Omental fat pad (tissue), 4 donors: ENCODE data around the gene PRPS1. TPM values are rescaled to one million over a fixed set of nuclear protein-coding genes. Genes with fewer than 3 reads are reported as not detected.

Experiments
- ATAC-seq: fragments of 150-250 bp; one replicate; pipeline ENCODE4 v1.9.1; 2016; ENCODE audit warnings: mild to moderate bottlenecking, moderate library complexity; ENCODE audit not compliant: low FRiP score
- DNase-seq: peaks from one replicate; pipeline ENCODE4 v3.0.0-alpha.2; 2019; ENCODE audit warnings: low spot score
- total RNA-seq, 4 donors: library from RNA; depleted of rRNA; stranded (reverse); fragments of >200 nt; gene quantifications; one replicate each; pipeline ENCODE4 v1.1.0, GENCODE V29; 2016
- TF ChIP-seq, protein P1 (sequence below), 3 donors: fragments of 450-650 bp; IDR thresholded peaks; one replicate each; pipeline ENCODE4 v1.5.1; 2016 to 2017; ENCODE audit warnings: antibody characterized with exemption in 3 of 3, mild to moderate bottlenecking in 3 of 3, moderate library complexity in 2 of 3

The PRPS1 gene
- total RNA-seq, 4 donors from 2014 or later, result 16.4 to 43.6 (median 24.8) TPM

DNA sequence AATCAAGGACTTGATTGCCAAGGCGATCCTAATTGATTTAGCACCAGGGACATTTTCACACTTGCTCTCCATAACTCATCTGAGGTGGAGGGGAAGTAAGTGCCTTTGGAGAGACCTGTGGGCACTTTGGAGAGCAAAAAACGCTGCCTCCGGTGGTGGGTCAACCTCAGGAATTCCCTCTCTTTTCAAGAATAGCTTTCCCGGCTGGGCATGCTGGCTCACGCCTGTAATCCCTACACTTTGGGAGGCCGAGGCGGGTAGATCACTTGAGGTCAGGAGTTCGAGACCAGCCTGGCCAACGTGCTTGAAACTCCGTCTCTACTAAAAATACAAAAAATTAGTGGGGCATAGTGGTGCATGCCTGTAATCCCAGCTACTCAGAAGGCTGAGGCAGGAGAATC, 49.2 kb downstream of the PRPS1 start:
- ATAC-seq (no peak), DNase-seq (no peak)
- TF ChIP-seq, protein P1, sequence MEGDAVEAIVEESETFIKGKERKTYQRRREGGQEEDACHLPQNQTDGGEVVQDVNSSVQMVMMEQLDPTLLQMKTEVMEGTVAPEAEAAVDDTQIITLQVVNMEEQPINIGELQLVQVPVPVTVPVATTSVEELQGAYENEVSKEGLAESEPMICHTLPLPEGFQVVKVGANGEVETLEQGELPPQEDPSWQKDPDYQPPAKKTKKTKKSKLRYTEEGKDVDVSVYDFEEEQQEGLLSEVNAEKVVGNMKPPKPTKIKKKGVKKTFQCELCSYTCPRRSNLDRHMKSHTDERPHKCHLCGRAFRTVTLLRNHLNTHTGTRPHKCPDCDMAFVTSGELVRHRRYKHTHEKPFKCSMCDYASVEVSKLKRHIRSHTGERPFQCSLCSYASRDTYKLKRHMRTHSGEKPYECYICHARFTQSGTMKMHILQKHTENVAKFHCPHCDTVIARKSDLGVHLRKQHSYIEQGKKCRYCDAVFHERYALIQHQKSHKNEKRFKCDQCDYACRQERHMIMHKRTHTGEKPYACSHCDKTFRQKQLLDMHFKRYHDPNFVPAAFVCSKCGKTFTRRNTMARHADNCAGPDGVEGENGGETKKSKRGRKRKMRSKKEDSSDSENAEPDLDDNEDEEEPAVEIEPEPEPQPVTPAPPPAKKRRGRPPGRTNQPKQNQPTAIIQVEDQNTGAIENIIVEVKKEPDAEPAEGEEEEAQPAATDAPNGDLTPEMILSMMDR (IDR thresholded peaks at IDR 0.05), result no peak

DNA sequence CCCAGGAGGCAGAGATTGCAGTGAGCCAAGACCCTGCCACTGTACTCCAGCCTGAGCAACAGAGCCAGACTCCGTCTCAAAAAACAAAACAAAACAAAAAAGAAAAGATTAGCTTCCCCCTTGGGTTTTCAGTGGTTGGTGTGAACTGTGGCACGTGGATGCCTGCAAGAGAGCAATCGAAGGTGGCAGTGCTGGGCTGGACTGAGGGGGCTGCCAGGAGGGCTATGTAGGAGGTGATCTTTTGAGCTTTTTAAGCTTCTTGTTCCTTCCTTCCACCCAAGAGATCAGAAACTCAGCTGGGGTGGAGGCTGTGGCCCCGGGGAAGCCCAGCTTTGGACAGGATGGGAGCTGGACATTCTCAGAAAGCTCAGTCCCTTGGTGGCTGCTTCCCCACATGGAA, 49.6 kb downstream of the PRPS1 start:
- TF ChIP-seq, protein P1 (IDR thresholded peaks at IDR 0.05), result no peak
- no peak for DNase-seq
- ATAC-seq, result no peak

DNA sequence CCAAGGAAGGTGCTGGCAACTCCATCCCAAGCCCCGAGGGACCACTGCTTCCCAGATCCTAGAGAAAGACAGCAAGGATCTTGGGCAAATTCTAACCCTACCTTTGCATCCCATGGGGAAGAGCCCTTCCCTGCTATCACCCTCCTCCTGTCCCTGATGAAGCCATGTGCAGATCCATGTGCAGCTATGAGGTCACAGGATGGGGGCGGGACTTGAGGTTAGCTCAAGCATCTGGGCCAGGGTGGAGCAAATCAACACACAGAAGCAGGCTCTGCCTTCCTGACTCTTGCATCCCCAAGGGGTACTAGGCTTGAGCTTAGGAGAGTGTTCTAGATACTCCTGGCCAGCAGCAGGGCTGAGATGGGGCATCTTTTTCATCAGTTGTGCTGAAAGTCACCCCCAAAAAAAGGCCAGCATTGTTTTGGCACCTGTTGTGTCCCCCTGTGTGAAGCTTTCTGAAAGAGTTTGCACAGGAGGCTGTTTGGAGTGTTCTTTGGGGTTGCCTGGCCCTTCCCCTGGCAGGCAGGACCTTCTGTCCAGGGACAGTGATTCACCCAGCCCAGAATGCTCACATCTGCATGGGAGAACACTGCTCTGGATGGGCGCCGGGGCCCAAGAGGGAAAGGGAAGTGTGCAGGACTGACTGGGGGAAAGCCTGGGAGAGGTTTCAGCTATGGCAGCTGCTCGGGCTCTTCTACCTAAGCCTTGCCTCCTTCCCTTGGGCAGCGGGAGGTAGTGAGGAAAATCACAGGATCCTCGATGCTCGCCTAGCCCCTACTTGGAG, 50.8 kb downstream of the PRPS1 start:
- TF ChIP-seq, protein P1 (IDR thresholded peaks at IDR 0.05), result no peak
- no peak for DNase-seq
- peak; percentile 25 for ATAC-seq

DNA sequence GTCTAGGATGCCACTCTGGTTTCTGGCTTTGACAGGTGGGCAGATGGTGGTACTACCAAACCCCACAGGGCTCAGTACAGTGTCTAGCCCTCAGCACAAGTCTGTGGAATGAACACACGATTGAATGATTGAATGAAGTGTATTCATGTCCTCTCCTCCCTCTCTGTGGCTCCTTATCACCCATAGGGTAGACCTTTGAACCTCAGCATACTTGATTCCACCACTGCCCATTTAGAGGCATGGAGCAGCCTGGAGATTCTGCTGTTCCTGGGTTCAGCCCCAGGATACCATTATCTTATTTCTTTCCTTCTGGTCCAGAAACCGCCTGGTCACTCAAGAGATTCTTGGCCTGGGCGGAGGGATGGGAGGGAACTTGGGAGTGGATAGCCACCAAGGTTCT, 53.9 kb downstream of the PRPS1 start:
- no peak for DNase-seq
- TF ChIP-seq, protein P1 (IDR thresholded peaks at IDR 0.05), result no peak
- ATAC-seq, result no peak

DNA sequence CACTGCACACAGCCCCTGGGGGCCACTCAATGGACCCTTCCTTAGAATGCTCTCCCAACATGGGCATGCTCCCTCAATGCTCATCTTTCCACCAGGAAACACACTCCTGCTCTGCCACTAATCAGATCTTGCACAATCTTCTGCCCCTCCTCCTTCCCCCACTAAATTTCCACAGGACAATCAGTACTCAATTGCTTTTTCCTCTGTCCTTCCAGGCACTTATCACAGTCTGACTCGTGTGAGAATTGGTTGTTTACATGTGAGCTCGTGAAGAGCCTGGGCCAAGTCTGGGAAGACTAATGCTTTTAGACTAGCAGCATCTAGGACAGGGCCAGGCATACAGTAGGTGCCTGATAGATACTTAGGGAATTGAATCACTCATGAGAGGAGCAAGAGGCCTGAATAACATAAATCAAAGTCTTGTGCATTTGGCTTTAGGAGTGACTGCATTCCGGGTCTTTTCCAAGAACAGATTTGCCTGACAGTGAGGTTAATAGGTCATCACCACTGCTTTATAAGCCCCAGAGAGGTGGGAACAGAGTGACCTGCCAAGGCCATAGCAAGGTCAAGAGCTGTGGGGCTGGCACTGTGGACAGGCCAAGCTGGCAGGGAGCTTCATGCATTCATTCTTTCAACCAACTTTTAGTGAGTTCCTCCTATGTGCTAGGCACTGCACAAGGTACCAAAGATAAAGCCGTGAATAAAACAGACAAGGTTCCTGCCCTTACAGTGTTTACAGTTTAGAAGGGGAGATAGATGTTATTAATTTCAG, 55.0 kb downstream of the PRPS1 start:
- DNase-seq, result no peak
- peak; percentile 29 for ATAC-seq
- TF ChIP-seq, protein P1 (IDR thresholded peaks at IDR 0.05), result no peak

DNA sequence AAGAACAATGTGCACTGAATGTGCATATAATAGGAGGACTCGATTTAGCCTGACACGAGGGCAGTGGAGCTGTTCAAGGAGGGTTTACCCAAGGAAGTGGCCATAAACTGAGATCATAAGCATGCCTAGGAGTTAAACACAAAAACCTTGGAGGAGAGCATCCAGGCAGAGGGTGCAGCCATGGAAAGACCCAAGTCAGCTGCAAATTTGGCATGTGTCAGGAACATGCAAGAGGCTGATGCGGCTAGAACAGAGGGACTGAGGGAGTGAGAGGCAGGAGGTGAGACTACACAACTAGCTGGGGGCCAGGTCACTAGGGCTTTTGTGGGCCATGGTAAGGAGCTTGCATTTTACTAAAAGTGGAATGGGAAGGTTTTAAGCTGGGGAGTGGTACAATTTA, 55.6 kb downstream of the PRPS1 start:
- DNase-seq (no peak), ATAC-seq (no peak)
- TF ChIP-seq, protein P1 (IDR thresholded peaks at IDR 0.05), result no peak
